ENCODE results near the gene NANOGP8.

DNA sequence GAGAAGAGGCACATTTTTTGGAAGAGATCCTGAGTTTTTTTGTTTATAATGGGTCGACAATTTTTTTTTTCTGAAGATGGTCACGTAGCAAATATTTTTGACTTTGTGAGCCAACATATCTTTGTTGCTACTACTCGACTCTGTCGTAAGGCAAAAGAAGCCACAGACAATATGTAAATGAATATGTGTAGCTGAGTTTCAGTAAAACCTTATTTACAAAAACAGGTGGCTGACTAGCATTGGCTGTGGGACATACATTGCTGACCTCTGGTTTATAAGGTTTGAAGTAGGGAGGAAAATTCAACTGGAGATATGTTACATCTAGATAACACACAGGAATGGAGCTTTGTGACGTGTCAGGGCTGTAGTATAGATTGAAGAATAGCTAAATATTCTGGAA, 22.5 kb upstream of the NANOGP8 start:
- TF ChIP-seq, protein P1, sequence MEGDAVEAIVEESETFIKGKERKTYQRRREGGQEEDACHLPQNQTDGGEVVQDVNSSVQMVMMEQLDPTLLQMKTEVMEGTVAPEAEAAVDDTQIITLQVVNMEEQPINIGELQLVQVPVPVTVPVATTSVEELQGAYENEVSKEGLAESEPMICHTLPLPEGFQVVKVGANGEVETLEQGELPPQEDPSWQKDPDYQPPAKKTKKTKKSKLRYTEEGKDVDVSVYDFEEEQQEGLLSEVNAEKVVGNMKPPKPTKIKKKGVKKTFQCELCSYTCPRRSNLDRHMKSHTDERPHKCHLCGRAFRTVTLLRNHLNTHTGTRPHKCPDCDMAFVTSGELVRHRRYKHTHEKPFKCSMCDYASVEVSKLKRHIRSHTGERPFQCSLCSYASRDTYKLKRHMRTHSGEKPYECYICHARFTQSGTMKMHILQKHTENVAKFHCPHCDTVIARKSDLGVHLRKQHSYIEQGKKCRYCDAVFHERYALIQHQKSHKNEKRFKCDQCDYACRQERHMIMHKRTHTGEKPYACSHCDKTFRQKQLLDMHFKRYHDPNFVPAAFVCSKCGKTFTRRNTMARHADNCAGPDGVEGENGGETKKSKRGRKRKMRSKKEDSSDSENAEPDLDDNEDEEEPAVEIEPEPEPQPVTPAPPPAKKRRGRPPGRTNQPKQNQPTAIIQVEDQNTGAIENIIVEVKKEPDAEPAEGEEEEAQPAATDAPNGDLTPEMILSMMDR (IDR thresholded peaks at IDR 0.05) = no peak
- TF ChIP-seq POLR2A (IDR thresholded peaks at IDR 0.05) = no peak

Measured in tibial nerve (tissue), 3 donors.